BJ (cell line): ENCODE measurements around the gene PPP2R5D. TPM values are rescaled to one million over a fixed set of nuclear protein-coding genes. Genes with fewer than 3 reads are reported as not detected.

Experiments used
- CTCF ChIA-PET: fragments of 350-600 bp; formaldehyde crosslinking; extraction: SDS; loops from one replicate; lab custom pipeline; 2021; ENCODE audit warnings: antibody characterized with exemption, inconsistent platforms; lab: Yijun Ruan, JAX
- POLR2A ChIA-PET: fragments of 300-600 bp; sonication (Branson Sonifier 250); formaldehyde crosslinking; extraction: SDS; loops from one replicate; lab custom pipeline; 2021; ENCODE audit warnings: antibody characterized with exemption; lab: Charles Lee
- DNase-seq: peaks from one replicate; pipeline ENCODE4 v3.0.0-alpha.2; 2011; ENCODE audit warnings: low read depth
- H3K27me3 ChIP-seq: 2 replicates; pipeline ENCODE4 v1.6.0; 2011; ENCODE audit warnings: low read length; ENCODE audit not compliant: control insufficient read depth, insufficient read depth
- H3K36me3 ChIP-seq: 2 replicates; pipeline ENCODE4 v1.5.1; 2011; ENCODE audit warnings: low read length; ENCODE audit not compliant: control insufficient read depth, insufficient read depth
- H3K4me3 ChIP-seq: 2 replicates; pipeline ENCODE4 v1.5.1; 2011; ENCODE audit warnings: low read depth, mild to moderate bottlenecking, control low read depth, low read length
- polyA plus RNA-seq: library from polyadenylated mRNA; depleted of rRNA; stranded (reverse); fragments of >200 nt; gene quantifications from 2 replicates; pipeline ENCODE4 v1.2.3, GENCODE V29; 2011
- TF ChIP-seq, protein P1 (sequence below): IDR thresholded peaks from 2 replicates; pipeline ENCODE4 v1.5.1; 2011; ENCODE audit warnings: low read depth, mild to moderate bottlenecking, control low read depth, inconsistent platforms, low read length, moderate library complexity; ENCODE audit not compliant: insufficient read depth

The PPP2R5D gene
- polyA plus RNA-seq, 1 experiment = 61.8 TPM

DNA sequence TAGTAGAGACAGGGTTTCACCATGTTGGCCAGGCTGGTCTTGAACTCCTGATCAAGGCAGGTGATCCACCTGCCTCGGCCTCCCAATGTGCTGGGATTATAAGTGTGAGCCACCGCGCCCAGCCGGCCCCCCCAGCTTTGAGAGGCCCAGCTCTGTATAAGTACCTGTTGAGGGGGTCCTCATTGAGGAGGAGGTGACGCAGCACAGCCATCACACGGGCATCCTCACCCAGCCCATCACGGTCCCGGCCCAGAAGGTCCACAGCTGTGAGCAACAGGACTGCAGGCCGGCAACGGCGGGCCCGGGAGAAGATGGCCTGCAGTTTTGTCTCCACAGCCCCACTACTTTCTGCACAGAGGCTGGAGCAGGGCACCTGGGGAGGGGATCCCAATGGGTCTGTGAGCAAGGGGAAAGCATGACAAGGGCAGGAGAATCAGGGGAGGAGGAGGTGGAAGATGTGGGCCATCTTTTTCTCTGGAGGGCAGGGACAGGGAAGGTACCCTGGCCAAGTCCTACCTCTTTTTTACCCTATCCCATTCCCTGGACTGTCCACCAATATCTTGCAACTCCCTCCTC is 16.2 kb upstream of the PPP2R5D start:
- no peak overlapping the region for H3K4me3 ChIP-seq
- TF ChIP-seq, protein P1, sequence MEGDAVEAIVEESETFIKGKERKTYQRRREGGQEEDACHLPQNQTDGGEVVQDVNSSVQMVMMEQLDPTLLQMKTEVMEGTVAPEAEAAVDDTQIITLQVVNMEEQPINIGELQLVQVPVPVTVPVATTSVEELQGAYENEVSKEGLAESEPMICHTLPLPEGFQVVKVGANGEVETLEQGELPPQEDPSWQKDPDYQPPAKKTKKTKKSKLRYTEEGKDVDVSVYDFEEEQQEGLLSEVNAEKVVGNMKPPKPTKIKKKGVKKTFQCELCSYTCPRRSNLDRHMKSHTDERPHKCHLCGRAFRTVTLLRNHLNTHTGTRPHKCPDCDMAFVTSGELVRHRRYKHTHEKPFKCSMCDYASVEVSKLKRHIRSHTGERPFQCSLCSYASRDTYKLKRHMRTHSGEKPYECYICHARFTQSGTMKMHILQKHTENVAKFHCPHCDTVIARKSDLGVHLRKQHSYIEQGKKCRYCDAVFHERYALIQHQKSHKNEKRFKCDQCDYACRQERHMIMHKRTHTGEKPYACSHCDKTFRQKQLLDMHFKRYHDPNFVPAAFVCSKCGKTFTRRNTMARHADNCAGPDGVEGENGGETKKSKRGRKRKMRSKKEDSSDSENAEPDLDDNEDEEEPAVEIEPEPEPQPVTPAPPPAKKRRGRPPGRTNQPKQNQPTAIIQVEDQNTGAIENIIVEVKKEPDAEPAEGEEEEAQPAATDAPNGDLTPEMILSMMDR = no peak
- ChIA-PET CTCF (interaction anchor here (0.8 to 1.3 kb wide), 2 partner anchors 51 to 203 kb away, joined by 3 read pairs; partner anchors contain the start of gene SRF), POLR2A (interaction anchor here (0.5 kb wide), 1 partner anchor 50 kb away, joined by 9 read pairs; no protein-coding TSS in a partner anchor)
- peaks cover 20% of the 10 kb centered on the region for H3K36me3 ChIP-seq
- no peaks in the 10 kb centered on the region for H3K27me3 ChIP-seq
- DNase-seq = no peak

DNA sequence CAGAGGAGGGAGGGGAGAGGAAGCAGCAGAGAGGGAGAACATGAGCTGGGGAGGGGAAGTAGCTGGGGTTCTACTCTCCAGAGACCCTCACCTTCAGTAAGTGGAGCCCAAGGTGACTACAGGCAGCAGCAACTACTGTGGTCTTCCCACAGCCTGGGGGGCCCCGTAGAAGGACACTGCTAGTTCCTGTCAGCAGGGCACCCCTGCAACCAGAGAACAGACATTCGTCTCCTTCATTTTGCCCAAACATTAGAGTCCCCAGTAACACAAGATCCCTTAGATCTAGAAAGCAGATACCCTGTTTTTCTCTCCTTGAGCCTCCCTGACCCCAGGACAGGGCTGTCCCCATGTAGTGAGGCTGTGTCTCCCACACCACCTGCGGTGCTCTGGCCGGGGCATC is 15.6 kb upstream of the PPP2R5D start:
- peaks cover 18% of the 10 kb centered on the region for H3K36me3 ChIP-seq
- no peak for DNase-seq
- H3K27me3 ChIP-seq = no peaks in the 10 kb centered on the region
- ChIA-PET POLR2A (no interaction called here), CTCF (interaction anchor here (1.3 kb wide), 1 partner anchor 202 kb away, joined by 3 read pairs; the partner anchor contains the start of gene SRF)
- TF ChIP-seq, protein P1 = no peak
- H3K4me3 ChIP-seq = no peak overlapping the region

DNA sequence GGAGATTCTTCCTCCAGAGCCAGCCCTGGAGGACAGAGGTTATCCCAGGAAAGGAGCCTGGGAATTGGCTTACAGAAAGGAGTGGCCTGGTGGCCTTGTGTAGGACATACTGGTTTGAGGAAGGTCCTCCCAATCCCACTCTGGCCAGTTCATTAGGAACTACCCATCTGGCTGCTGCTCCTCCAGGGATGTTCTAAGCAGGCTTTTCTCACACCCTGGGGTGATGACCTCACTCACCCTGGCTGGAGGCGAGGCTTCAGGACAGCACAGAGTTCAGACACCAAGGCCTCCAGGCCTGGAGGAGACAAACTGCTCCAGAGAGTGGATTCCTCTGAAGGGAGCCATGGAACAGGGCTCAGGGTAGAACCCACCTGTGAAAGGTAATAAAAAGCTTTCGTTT is 14.9 kb upstream of the PPP2R5D start:
- no peaks in the 10 kb centered on the region for H3K27me3 ChIP-seq
- ChIA-PET POLR2A (no interaction called here), CTCF (interaction anchor here (1.0 to 2.2 kb wide), 3 partner anchors 9 to 202 kb away, joined by 3 to 6 read pairs (median 3); partner anchors contain the start of genes GNMT and SRF)
- H3K36me3 ChIP-seq = peaks cover 17% of the 10 kb centered on the region
- TF ChIP-seq, protein P1 = no peak
- DNase-seq = no peak
- H3K4me3 ChIP-seq = no peak overlapping the region

DNA sequence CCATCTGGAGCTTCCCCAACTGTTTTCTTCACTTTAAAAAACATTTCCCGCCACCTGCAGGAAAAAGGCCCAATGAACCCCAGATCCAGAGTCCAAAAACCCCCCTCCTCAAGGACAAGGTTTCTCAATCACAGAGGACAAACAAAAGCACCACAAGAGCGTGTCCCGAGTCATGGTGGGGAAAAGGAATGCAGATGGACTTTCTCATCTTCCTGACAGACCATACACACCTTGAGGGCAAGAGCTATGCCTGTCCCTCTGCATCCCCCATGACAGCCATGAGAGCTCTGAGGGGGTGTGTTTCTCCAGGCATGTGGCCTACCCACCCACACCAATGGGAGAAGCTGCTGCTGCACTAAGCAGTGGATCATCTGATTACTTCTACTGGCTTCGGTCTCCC is 14.4 kb upstream of the PPP2R5D start:
- Histone ChIP-seq H3K4me3 (no peak overlapping the region), H3K27me3 (no peaks in the 10 kb centered on the region), H3K36me3 (peaks cover 17% of the 10 kb centered on the region)
- DNase-seq = no peak
- ChIA-PET CTCF (interaction anchor here (1.0 to 2.2 kb wide), 2 partner anchors 8 to 9 kb away, joined by 3 to 6 read pairs; partner anchors contain the start of gene GNMT), POLR2A (no interaction called here)
- TF ChIP-seq, protein P1 = no peak

DNA sequence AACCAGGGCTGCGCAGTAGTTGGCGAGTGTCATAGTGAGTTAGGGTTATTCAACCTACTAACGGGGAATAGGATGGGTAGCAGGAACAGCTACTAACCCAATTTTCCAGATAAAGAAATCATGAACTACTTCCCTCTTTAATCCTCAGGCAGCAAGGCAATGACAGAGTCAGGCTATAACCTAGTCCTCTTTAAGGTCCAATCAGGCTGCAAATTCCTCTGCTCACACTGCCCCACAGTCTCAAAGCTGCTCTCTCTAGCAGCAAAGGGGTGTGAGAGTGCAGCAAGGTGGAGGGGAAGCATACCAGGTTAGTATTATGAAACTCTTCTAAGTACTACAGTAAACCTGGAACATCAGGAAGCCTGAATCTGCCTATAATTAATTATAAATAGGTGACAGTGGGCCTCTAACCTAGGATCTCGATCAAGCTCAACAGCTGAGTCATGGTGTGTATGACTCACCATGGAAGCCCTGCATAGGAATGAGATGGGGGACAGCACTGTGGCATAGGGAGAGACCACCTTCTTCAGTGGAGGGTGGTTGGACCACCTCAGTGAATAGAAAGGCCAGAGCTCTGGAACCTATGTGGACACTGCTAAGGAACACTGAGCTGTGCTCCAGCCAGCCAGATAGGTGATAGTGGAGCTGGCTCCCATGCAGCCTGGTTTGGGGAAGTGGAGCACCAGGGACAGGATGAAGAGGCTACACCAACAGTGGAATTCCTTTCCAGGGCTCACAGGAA is 13.3 kb upstream of the PPP2R5D start:
- Histone ChIP-seq H3K27me3 (no peaks in the 10 kb centered on the region), H3K36me3 (peaks cover 13% of the 10 kb centered on the region), H3K4me3 (no peak overlapping the region)
- POLR2A ChIA-PET = no interaction called here
- CTCF ChIA-PET = interaction anchor here (0.6 to 2.2 kb wide), 3 partner anchors 8 to 55 kb away, joined by 3 to 6 read pairs (median 3); partner anchors contain the start of genes GNMT, PEX6 and PTCRA
- TF ChIP-seq, protein P1 = no peak
- DNase-seq = no peak
